Cardiac muscle cell (in vitro differentiated cells and primary cell): ENCODE measurements around the gene ZNF786. TPM values are rescaled to one million over a fixed set of nuclear protein-coding genes. Genes with fewer than 3 reads are reported as not detected.
"Not testable (repeated sequence)": the region's sequence is repeated elsewhere in the genome, so short reads cannot be mapped to it uniquely, and the experiment has no call there.

Source experiments
- DNase-seq, 2 donors: peaks; one replicate each; pipeline versions ENCODE4 v3.0.0 to v3.0.0-alpha.2; 2010 to 2017; ENCODE audit warnings: low read depth in 1 of 2, low spot score in 1 of 2
- H3K27ac ChIP-seq: fragments of 200-600 bp; sonication (generic); 2 replicates; pipeline ENCODE4 v1.5.1; 2016
- H3K27me3 ChIP-seq: fragments of 200-600 bp; sonication (generic); 2 replicates; pipeline ENCODE4 v1.6.0; 2016; ENCODE audit warnings: control low read depth
- H3K36me3 ChIP-seq: fragments of 200-600 bp; sonication (generic); 2 replicates; pipeline ENCODE4 v1.5.1; 2016; ENCODE audit warnings: control low read depth
- H3K4me1 ChIP-seq: fragments of 200-600 bp; sonication (generic); 2 replicates; pipeline ENCODE4 v1.8.1; 2017; ENCODE audit warnings: low read depth, mild to moderate bottlenecking, mixed run types
- H3K4me3 ChIP-seq: fragments of 200-600 bp; sonication (generic); 2 replicates; pipeline ENCODE4 v1.5.1; 2016; ENCODE audit warnings: mild to moderate bottlenecking
- H3K9me3 ChIP-seq: fragments of 200-600 bp; sonication (generic); 2 replicates; pipeline ENCODE4 v1.5.1; 2017; ENCODE audit warnings: low read depth, mild to moderate bottlenecking, control low read depth
- CTCF ChIP-seq: IDR thresholded peaks from 2 replicates; pipeline ENCODE4 v1.5.1; 2012; ENCODE audit warnings: low read depth, mild to moderate bottlenecking, low read length
- polyA plus RNA-seq: library from polyadenylated mRNA; unstranded; fragments of >200 nt; fragmentation: Nextera tagmentation; extraction: Ambion mirVana; gene quantifications from 2 replicates; pipeline ENCODE4 v1.2.1, GENCODE V29; 2016
- total RNA-seq: library from RNA; depleted of rRNA; stranded (reverse); fragments of >200 nt; gene quantifications from 2 replicates; pipeline ENCODE4 v1.2.3, GENCODE V29; 2016

Gene ZNF786
- total and polyA plus RNA-seq, 2 experiments from 2014 or later = 6.2 to 11.1 TPM

- no peak for DNase-seq
- Histone ChIP-seq H3K27me3 (no peaks in the 10 kb centered on the region), H3K9me3 (no peaks in the 10 kb centered on the region), H3K36me3 (no peaks in the 10 kb centered on the region), H3K27ac (no peak overlapping the region), H3K4me1 (no peaks in the 10 kb centered on the region), H3K4me3 (no peak overlapping the region)
- no peak for TF ChIP-seq CTCF
Measured at GRCh38 chr7:149036676-149037075, 53.8 kb downstream of the ZNF786 start.

GRCh38 chr7:149031353-149031910 lies 59.1 kb downstream of the ZNF786 start:
- Histone ChIP-seq H3K27ac (no peak overlapping the region), H3K4me1 (peaks cover 14% of the 10 kb centered on the region), H3K36me3 (no peaks in the 10 kb centered on the region), H3K4me3 (no peak overlapping the region), H3K27me3 (no peaks in the 10 kb centered on the region), H3K9me3 (no peaks in the 10 kb centered on the region)
- DNase-seq = no peak
- TF ChIP-seq CTCF = no peak

- not testable (repeated sequence) for DNase-seq, H3K9me3 ChIP-seq, H3K27ac ChIP-seq, H3K36me3 ChIP-seq, H3K4me3 ChIP-seq, H3K27me3 ChIP-seq
- H3K4me1 ChIP-seq = peaks cover 17% of the 10 kb centered on the region
Measured at GRCh38 chr7:149030439-149030838, 60.1 kb downstream of the ZNF786 start.

- DNase-seq = peak; percentile 99 to 100
- Histone ChIP-seq H3K4me3 (peak within 1 kb of the TSS; percentile 88), H3K4me1 (peaks cover 26% of the 10 kb centered on the region)
Measured at GRCh38 chr7:149028346-149029109, 62.0 kb downstream of the ZNF786 start, which contains the start of gene PDIA4. Gene PDIA4 (minus strand): TSS chr7:149028505. CDS start chr7:149028408, 97 bp downstream.

GRCh38 chr7:149027611-149028345 lies 62.7 kb downstream of the ZNF786 start:
- Histone ChIP-seq H3K9me3 (no peaks in the 10 kb centered on the region), H3K4me3 (peak overlapping the region; percentile 88), H3K27me3 (no peaks in the 10 kb centered on the region), H3K4me1 (peaks cover 32% of the 10 kb centered on the region), H3K36me3 (no peaks in the 10 kb centered on the region), H3K27ac (peak overlapping the region; percentile 96)
- no peak for TF ChIP-seq CTCF
- peak; percentile 30 to 38 for DNase-seq

More at GRCh38 chr7:149028346-149029109, 62.0 kb downstream of the ZNF786 start, which contains the start of gene PDIA4:
- no peaks in the 10 kb centered on the region for H3K27me3 ChIP-seq
- no peaks in the 10 kb centered on the region for H3K36me3 ChIP-seq
- H3K27ac ChIP-seq = peak within 1 kb of the TSS; percentile 96
- H3K9me3 ChIP-seq = no peaks in the 10 kb centered on the region
- TF ChIP-seq CTCF = peak; percentile 13
